Activated CD8-positive, alpha-beta memory T cell treated with anti-CD3 and anti-CD28 coated beads for 36 hours (primary cell): ENCODE data around the gene HEXA. TPM values are rescaled to one million over a fixed set of nuclear protein-coding genes. Genes with fewer than 3 reads are reported as not detected.

Experiments used
- total RNA-seq, 2 experiments: library from RNA; stranded (reverse); gene quantifications; one replicate each; pipeline ENCODE4 v1.2.3, GENCODE V29; 2021

HEXA gene
- total RNA-seq, 2 experiments from 2014 or later: 68.2 to 72.5 TPM

Other genes with a start within 250 kb of the HEXA start
- not detected for gene GRAMD2A, start 178.2 kb downstream of the HEXA start, total RNA-seq
- gene PKM, start 144.8 kb downstream of the HEXA start, total RNA-seq: 1,000 to 10,000 TPM; 2,552 to 2,669 TPM
- 10 to 100 TPM; 54.4 to 54.9 TPM for gene PARP6, start 103.5 kb downstream of the HEXA start, total RNA-seq
- under 1 TPM; 0.23 to 0.42 TPM for gene CELF6, start 55.9 kb downstream of the HEXA start, total RNA-seq
- gene TMEM202, start 22.3 kb upstream of the HEXA start, total RNA-seq: not detected
- 100 to 1,000 TPM; 146 to 155 TPM for gene ARIH1, start 98.3 kb upstream of the HEXA start, total RNA-seq